Esophagus muscularis mucosa (tissue), 3 donors: ENCODE results near the gene CACNA1E.

Experiments used
- CTCF ChIP-seq, 3 experiments: fragments of 200-600 bp in 2 of 3; fragments of 450-650 bp in 1 of 3; sonication (generic) in 2 of 3; IDR thresholded peaks; one replicate each; pipeline ENCODE4 v1.5.1; 2017 to 2019; ENCODE audit warnings: antibody characterized with exemption in 3 of 3, mild to moderate bottlenecking in 2 of 3, moderate library complexity in 1 of 3
- POLR2A ChIP-seq: fragments of 450-650 bp; IDR thresholded peaks from one replicate; pipeline ENCODE4 v1.6.1; 2017; ENCODE audit warnings: antibody characterized with exemption, moderate library complexity, mild to moderate bottlenecking, low read depth
- POLR2AphosphoS5 ChIP-seq, 2 donors: sonication (generic); formaldehyde crosslinking; IDR thresholded peaks; one replicate each; pipeline ENCODE4 v1.6.1; 2017; ENCODE audit warnings: antibody characterized with exemption in 2 of 2

- no peak for TF ChIP-seq CTCF (IDR thresholded peaks at IDR 0.05)
- no peak for TF ChIP-seq POLR2A
- TF ChIP-seq POLR2AphosphoS5 (IDR thresholded peaks at IDR 0.05): no peak
These were observed 163.4 kb downstream of the CACNA1E start for GRCh38 chr1:181646710-181647109.
